ENCODE results near the gene TBRG4.

Gene TBRG4

DNA sequence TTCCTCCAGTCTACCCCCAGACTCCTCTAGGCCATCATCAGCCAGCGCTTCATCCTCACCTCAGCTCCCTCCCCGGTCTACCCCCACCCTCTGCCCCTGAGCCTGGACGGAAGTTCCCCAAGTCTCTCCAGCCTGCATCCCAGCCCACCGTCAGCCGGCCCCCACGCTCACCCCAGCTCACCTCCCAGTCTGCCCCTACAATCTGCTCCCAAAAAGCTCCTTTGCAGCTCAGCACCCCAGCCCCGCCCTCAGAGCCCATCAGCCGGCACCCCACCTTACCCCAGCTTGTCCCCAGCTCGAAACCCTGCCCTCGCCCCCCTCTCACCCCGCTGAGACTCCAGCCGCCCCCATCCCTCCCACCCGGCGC is 45.8 kb upstream of the TBRG4 start:
- Histone ChIP-seq H3K27ac (ENCODE audit: low read depth, low read length) (no peak overlapping the region), H3K4me2 (ENCODE audit: low read length) (no peak overlapping the region), H3K36me3 (ENCODE audit: control insufficient read depth, low read length) (no peaks in the 10 kb centered on the region), H3K79me2 (ENCODE audit: control insufficient read depth, low read length) (no peaks in the 10 kb centered on the region), H3K9me2 (replicated peaks; ENCODE audit: control insufficient read depth, low read length) (no peaks in the 10 kb centered on the region), H4K20me1 (ENCODE audit: control insufficient read depth, insufficient read depth, low read depth, low read length) (no peaks in the 10 kb centered on the region), H3K4me3 (ENCODE audit: low read length) (no peak overlapping the region), H3F3A (ENCODE audit: control insufficient read depth, insufficient read depth) (no peaks in the 10 kb centered on the region), H3K9me3 (ENCODE audit: control insufficient read depth, insufficient read depth, low read length) (no peaks in the 10 kb centered on the region), H3K4me1 (ENCODE audit: control insufficient read depth, low read length) (peaks cover 9% of the 10 kb centered on the region), H3K27me3 (ENCODE audit: control insufficient read depth, low read length) (peaks cover 23% of the 10 kb centered on the region)
- TF ChIP-seq, protein P1, sequence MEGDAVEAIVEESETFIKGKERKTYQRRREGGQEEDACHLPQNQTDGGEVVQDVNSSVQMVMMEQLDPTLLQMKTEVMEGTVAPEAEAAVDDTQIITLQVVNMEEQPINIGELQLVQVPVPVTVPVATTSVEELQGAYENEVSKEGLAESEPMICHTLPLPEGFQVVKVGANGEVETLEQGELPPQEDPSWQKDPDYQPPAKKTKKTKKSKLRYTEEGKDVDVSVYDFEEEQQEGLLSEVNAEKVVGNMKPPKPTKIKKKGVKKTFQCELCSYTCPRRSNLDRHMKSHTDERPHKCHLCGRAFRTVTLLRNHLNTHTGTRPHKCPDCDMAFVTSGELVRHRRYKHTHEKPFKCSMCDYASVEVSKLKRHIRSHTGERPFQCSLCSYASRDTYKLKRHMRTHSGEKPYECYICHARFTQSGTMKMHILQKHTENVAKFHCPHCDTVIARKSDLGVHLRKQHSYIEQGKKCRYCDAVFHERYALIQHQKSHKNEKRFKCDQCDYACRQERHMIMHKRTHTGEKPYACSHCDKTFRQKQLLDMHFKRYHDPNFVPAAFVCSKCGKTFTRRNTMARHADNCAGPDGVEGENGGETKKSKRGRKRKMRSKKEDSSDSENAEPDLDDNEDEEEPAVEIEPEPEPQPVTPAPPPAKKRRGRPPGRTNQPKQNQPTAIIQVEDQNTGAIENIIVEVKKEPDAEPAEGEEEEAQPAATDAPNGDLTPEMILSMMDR (IDR thresholded peaks at IDR 0.05; ENCODE audit: low read depth, low read length, poor library complexity, severe bottlenecking): no peak

DNA sequence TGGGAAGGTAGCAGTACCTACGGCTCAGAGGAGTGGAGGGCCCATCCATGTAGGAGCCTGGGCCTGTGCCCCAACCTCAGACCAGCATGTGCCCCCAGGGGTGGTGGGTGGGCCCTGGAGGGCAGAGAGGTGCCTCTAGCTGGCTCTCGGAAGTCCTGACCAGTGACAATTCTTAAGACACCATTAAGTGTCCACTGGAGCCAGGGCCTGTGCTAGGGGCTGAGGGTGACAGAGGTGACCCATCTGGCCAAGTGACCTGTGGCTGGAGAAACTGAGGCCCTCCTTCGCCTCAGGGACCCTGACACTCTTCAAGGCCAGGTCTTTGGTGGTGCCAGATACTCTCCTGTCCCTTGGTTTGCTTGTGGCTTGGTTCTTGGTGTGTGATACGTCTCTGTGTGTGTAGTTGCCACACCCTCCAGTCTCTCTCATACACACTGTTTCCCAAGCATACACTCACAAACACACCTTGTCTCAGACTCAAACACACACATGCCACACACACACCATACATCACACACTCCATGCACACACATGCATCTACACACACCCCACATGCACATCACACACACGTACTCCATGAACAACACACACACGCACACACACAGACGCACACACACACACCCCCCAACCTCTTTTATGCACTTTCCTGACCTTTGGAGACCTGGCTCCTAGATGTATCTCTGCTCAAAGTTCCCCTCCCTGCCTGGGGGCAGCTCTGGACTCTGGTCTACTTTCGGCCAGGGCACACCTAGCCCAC is 45.2 kb upstream of the TBRG4 start:
- Histone ChIP-seq H3K4me3 (ENCODE audit: low read length) (no peak overlapping the region), H3F3A (ENCODE audit: control insufficient read depth, insufficient read depth) (no peaks in the 10 kb centered on the region), H3K4me2 (ENCODE audit: low read length) (no peak overlapping the region), H3K9me2 (replicated peaks; ENCODE audit: control insufficient read depth, low read length) (no peaks in the 10 kb centered on the region), H3K9me3 (ENCODE audit: control insufficient read depth, insufficient read depth, low read length) (no peaks in the 10 kb centered on the region), H4K20me1 (ENCODE audit: control insufficient read depth, insufficient read depth, low read depth, low read length) (no peaks in the 10 kb centered on the region), H3K27me3 (ENCODE audit: control insufficient read depth, low read length) (peaks cover 23% of the 10 kb centered on the region), H3K4me1 (ENCODE audit: control insufficient read depth, low read length) (peaks cover 9% of the 10 kb centered on the region), H3K79me2 (ENCODE audit: control insufficient read depth, low read length) (no peaks in the 10 kb centered on the region), H3K27ac (ENCODE audit: low read depth, low read length) (no peak overlapping the region), H3K36me3 (ENCODE audit: control insufficient read depth, low read length) (no peaks in the 10 kb centered on the region)
- TF ChIP-seq, protein P1 (IDR thresholded peaks at IDR 0.05; ENCODE audit: low read depth, low read length, poor library complexity, severe bottlenecking): no peak
- TF ChIP-seq EZH2phosphoT487 (IDR thresholded peaks at IDR 0.05; ENCODE audit: borderline replicate concordance, low read length): no peak

DNA sequence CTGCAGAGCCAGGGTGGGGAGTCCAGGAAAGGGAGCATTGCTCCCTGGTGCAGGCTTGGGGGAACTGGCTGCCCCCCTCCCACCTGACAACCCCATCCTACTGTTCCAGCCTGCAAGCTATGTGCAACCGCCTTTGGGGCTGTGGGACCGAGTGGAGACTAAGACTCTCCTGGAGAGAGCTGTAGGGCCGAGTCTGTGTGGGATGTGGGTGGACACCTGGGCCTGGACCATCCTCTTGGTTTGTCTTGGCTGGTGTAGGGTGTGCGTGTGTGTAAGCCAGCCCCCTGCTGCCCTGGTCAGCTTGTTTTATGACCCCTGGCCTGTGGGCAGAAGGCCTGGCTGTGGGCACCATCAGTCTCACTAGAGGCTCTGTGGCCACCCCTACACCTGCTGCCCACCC is 44.4 kb upstream of the TBRG4 start:
- no peaks in the 10 kb centered on the region for H3K9me2 ChIP-seq (replicated peaks; ENCODE audit: control insufficient read depth, low read length)
- H3K79me2 ChIP-seq (ENCODE audit: control insufficient read depth, low read length): no peaks in the 10 kb centered on the region
- H4K20me1 ChIP-seq (ENCODE audit: control insufficient read depth, insufficient read depth, low read depth, low read length): no peaks in the 10 kb centered on the region
- H3K27ac ChIP-seq (ENCODE audit: low read depth, low read length): no peak overlapping the region
- TF ChIP-seq EZH2phosphoT487 (IDR thresholded peaks at IDR 0.05; ENCODE audit: borderline replicate concordance, low read length): no peak
- TF ChIP-seq, protein P1 (IDR thresholded peaks at IDR 0.05; ENCODE audit: low read depth, low read length, poor library complexity, severe bottlenecking): no peak
- H3K36me3 ChIP-seq (ENCODE audit: control insufficient read depth, low read length): no peaks in the 10 kb centered on the region
- peaks cover 9% of the 10 kb centered on the region for H3K4me1 ChIP-seq (ENCODE audit: control insufficient read depth, low read length)
- no peaks in the 10 kb centered on the region for H3F3A ChIP-seq (ENCODE audit: control insufficient read depth, insufficient read depth)
- H3K27me3 ChIP-seq (ENCODE audit: control insufficient read depth, low read length): peaks cover 24% of the 10 kb centered on the region
- no peak overlapping the region for H3K4me3 ChIP-seq (ENCODE audit: low read length)
- no peaks in the 10 kb centered on the region for H3K9me3 ChIP-seq (ENCODE audit: control insufficient read depth, insufficient read depth, low read length)
- H3K4me2 ChIP-seq (ENCODE audit: low read length): no peak overlapping the region
